SK-N-SH treated with all-trans-retinoic acid at 6 μM for 48 hours (cell line): ENCODE measurements around the gene TREML1.

Experiments used
- ARNTL ChIP-seq: fragments of 450-650 bp; formaldehyde crosslinking; IDR thresholded peaks from 2 replicates; pipeline ENCODE4 v1.5.0; 2020; ENCODE audit warnings: low read depth, mild to moderate bottlenecking, moderate library complexity, borderline replicate concordance
- CSDC2 ChIP-seq: fragments of 250-450 bp; sonication (Bioruptor Pico); IDR thresholded peaks from 2 replicates; pipeline ENCODE4 v1.5.0; 2020; ENCODE audit warnings: mild to moderate bottlenecking, moderate library complexity
- CSRNP3 ChIP-seq: fragments of 250-450 bp; sonication (Bioruptor Pico); IDR thresholded peaks from 2 replicates; pipeline ENCODE4 v1.5.1; 2021; ENCODE audit warnings: mild to moderate bottlenecking, moderate library complexity
- GLIS3 ChIP-seq: fragments of 250-450 bp; sonication (Bioruptor Pico); IDR thresholded peaks from 2 replicates; pipeline ENCODE4 v1.5.0; 2020; ENCODE audit warnings: mild to moderate bottlenecking, moderate library complexity
- PATZ1 ChIP-seq: fragments of 250-450 bp; sonication (Bioruptor Pico); IDR thresholded peaks from 2 replicates; pipeline ENCODE4 v1.8.0; 2020; ENCODE audit warnings: mild to moderate bottlenecking, moderate library complexity, borderline replicate concordance
- TCF4 ChIP-seq: fragments of 250-450 bp; sonication (Bioruptor Pico); IDR thresholded peaks from 2 replicates; pipeline ENCODE4 v1.8.0; 2021; ENCODE audit warnings: mild to moderate bottlenecking, moderate library complexity, borderline replicate concordance
- ZC3H10 ChIP-seq: fragments of 250-450 bp; sonication (Bioruptor Pico); IDR thresholded peaks from 2 replicates; pipeline ENCODE4 v1.5.1; 2021; ENCODE audit warnings: mild to moderate bottlenecking, moderate library complexity
- ZNF8 ChIP-seq: fragments of 450-650 bp; formaldehyde crosslinking; IDR thresholded peaks from 2 replicates; pipeline ENCODE4 v1.5.0; 2020; ENCODE audit warnings: mild to moderate bottlenecking, moderate library complexity

- TF ChIP-seq GLIS3 (CRISPR knock-in tag) (no peak), ZC3H10 (no peak), PATZ1 (CRISPR knock-in tag) (no peak), ARNTL (CRISPR knock-in tag) (no peak), CSRNP3 (CRISPR knock-in tag) (no peak), CSDC2 (no peak), ZNF8 (no peak), TCF4 (CRISPR knock-in tag) (no peak)
These were observed 1.9 kb upstream of the TREML1 start for GRCh38 chr6:41156001-41156400.
